ENCODE measurements around the gene PRSS23.
"Not testable (repeated sequence)": the region's sequence is repeated elsewhere in the genome, so short reads cannot be mapped to it uniquely, and the experiment has no call there.

PRSS23 gene

DNA sequence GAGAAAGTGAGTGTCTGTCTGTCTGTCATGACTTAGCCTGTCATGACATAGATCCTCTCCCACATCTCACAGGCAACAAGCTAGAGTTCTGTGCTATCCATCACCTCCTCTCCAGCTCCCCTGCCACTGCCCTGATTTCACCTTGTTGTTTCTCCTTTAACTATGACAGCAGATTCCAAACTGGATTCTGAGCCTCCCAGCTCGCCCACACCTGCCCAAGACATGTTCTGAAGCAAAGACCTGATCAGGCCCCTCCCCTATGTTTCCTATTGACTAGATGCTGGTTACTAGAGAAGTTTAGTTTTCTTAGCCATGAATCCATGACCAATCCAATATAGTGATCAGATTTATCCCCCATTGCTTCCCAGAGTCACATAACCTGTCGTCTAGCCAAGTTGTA is 15.4 kb downstream of the PRSS23 start:
- no peak for DNase-seq

DNA sequence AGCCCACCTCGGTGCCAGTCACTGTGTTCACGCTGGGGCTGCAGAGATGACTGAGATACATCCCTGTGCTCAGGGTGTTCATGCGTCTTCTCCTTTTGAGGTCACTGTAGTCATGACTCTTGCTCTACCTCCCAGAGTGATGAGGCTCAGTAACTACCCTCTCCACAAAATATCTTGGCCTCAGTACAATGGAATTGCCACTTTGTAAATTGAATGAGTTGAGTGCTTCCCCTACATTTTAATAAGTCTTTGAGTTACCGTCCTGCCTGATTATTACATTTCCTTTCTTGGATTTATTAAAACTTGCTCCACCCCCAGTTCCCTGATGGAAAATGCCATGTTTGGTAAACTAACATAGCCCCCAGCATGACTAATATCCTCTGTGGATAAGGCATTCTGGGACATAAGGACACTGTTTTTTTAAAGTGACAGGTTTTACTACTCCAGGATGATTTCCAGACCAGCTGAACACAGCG is 15.9 kb downstream of the PRSS23 start:
- no peak for DNase-seq

DNA sequence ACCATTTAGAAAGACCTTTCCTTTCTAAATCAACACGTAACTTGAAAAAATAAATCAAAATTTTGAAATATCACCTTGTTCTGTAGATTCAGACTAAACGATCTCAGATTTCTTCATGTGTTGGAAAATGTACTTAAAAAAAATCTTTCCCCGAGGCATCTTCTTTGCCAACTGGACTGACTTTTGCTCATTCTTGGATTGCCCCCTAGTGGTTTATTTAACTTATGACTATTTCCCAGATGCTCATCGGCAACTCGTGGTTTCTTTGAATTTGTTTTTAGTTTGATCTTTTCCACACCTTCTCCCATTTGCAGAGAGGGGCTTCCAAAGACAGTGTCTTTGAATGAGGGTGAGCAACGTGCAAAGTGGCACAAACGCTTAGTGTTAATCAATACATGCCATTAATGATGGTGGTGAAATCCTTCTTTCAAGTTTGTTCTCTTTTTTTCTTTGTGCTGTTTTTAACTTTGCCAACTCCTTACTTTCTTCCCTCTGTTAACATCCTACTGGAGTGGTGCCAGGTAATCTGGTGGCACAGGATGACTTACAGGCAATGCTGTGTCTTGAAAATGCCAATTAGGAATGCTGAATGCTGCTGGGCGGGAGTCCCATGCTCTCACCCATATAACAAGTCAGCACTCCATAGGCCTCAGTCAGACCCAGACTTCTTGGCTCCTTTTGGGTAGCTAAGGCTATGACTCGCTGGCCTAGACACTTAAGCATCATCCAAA is 18.3 kb downstream of the PRSS23 start:
- DNase-seq: no peak

DNA sequence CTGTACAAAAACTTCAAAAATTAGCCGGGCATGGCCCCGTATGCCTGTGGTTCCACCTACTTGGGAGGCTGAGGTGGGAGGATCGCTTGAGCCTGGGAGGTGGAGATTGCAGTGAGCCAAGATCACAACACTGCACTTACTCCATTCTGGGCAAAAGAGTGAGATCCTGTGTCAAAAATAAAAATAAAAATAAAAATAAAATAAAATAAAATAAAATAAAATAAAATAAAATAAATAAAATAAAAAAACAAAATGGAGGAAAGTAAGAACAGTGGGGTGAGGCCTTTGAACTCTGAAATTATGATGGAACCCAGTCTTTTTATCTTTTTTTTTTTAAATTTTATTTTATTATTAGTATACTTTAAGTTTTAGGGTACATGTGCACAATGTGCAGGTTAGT is 23.8 kb downstream of the PRSS23 start:
- DNase-seq: not testable (repeated sequence)

DNA sequence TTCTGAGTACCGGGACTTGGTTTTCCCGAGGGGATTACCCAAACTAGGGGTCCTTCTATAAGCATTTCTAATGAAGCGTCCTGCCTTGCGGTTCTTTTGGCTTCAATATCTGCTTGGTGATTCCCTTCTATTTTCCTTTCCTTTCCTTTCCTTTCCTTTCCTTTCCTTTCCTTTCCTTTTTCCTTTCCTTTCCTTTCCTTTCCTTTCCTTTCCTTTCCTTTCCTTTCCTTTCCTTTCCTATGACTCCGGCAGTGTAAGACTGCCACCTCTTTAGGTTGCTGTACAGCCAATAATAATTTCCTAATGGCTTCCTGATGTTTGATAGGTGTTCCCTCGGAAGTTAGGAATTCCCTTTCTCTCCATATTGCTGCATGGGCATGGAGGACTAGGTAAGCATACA is 34.0 kb downstream of the PRSS23 start:
- DNase-seq: not testable (repeated sequence)

DNA sequence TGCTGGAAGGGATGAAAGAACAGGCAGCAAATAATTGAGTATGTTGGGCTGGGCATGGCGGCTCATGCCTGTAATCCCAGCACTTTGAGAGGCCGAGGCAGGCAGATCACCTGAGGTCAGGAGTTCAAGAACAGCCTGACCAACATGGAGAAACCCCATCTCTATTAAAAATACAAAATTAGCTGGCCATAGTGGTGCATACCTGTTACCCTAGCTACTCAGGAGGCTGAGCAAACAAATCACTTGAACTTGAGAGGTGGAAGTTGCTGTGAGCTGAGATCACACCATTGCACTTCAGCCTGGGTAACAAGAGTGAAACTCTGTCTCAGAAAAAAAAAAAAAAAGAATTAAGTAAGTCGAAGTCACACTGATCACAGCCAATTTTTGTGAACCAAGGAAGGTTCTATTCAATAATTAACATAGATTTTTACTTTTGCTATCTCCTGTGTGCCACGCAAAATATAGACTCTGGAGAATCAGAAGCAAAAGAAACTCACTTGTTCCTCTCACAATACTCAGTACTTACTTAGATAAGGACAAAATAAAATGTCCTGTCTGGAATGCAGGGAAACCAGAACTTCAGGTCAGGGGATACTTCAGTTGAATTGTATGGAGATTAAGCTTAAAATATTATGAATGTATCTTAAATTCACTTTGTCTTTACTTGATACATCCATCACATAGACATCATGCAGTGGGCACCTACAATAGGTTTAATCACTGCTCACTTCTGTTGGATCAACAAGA is 44.6 kb downstream of the PRSS23 start:
- not testable (repeated sequence) for DNase-seq

DNA sequence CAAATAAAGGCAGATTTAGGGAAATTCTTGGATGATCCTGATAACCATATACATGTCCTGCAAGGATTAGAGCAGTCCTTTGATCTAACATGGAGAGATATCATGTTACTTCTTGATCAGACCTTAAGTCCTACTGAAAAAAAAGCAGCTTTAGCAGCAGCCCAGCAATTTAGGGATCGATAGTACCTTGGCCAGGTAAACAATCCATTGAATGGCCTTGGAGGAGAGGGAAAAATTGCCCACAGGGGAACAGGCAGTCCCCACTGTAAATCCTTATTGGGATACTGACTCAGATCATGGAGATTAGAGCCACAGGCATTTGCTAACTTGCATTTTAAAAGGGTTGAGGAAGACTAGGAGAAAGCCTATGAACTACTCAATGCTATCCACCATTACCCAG is 47.8 kb downstream of the PRSS23 start:
- no peak for DNase-seq

DNA sequence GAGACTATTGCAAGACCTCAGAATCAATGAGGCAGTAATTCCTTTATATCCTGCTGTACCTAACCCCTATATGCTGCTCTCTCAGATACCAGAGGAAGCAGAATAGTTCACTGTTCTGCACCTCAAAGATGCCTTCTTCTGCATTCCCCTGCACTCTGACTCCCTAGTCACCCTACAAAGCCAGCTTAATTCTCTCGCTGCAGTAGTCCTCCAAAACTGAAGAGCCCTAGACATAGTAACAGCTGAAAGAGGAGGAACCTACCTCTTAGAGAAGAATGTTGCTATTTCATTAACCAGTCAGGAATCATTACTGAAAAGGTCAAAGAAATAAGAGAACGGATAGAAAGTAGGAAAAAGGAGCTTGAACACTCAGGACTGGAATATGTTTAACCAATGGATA is 49.3 kb downstream of the PRSS23 start:
- DNase-seq: no peak
